CD4-positive, alpha-beta T cell treated with Interleukin-2 at 100 ng/mL for 4 hours (primary cell): Measurements from ENCODE around the gene NTPCR.

Experiments used
- DNase-seq: peaks from one replicate; pipeline ENCODE4 v3.0.0-alpha.2; 2020; ENCODE audit warnings: low spot score

Gene NTPCR

GRCh38 chr1:232962761-232963745 lies 12.6 kb downstream of the NTPCR start:
- no peak for DNase-seq

- DNase-seq, result no peak
Observed at GRCh38 chr1:232964601-232965000, 14.2 kb downstream of the NTPCR start.

- no peak for DNase-seq
Observed at GRCh38 chr1:232965124-232965911, 14.9 kb downstream of the NTPCR start.

- DNase-seq, result no peak
Observed at GRCh38 chr1:232965912-232966217, 15.5 kb downstream of the NTPCR start.

GRCh38 chr1:232966663-232967062 lies 16.3 kb downstream of the NTPCR start:
- DNase-seq, result no peak

- no peak for DNase-seq
Observed at GRCh38 chr1:232968391-232968790, 18.0 kb downstream of the NTPCR start.

- no peak for DNase-seq
Observed at GRCh38 chr1:232968965-232969364, 18.6 kb downstream of the NTPCR start.

GRCh38 chr1:232969799-232970198 lies 19.4 kb downstream of the NTPCR start:
- DNase-seq, result no peak

- no peak for DNase-seq
Observed at GRCh38 chr1:232970508-232970907, 20.1 kb downstream of the NTPCR start.

- DNase-seq, result no peak
Observed at GRCh38 chr1:232973652-232974611, 23.5 kb downstream of the NTPCR start.

- no peak for DNase-seq
Observed at GRCh38 chr1:232974971-232975370, 24.6 kb downstream of the NTPCR start.

GRCh38 chr1:232978091-232978634 lies 27.8 kb downstream of the NTPCR start:
- DNase-seq, result no peak

GRCh38 chr1:232978815-232979214 lies 28.4 kb downstream of the NTPCR start:
- no peak for DNase-seq

- no peak for DNase-seq
Observed at GRCh38 chr1:232979558-232979957, 29.1 kb downstream of the NTPCR start.

GRCh38 chr1:232980355-232980978 lies 30.1 kb downstream of the NTPCR start:
- DNase-seq, result no peak

GRCh38 chr1:232980986-232981560 lies 30.7 kb downstream of the NTPCR start:
- no peak for DNase-seq

- no peak for DNase-seq
Observed at GRCh38 chr1:232982238-232982944, 32.0 kb downstream of the NTPCR start.

- DNase-seq, result no peak
Observed at GRCh38 chr1:232983375-232983774, 33.0 kb downstream of the NTPCR start.

- DNase-seq, result no peak
Observed at GRCh38 chr1:232983817-232984567, 33.6 kb downstream of the NTPCR start.
